PC-9 (cell line): Measurements from ENCODE around the gene PLPP1. TPM values are rescaled to one million over a fixed set of nuclear protein-coding genes. Genes with fewer than 3 reads are reported as not detected.

Source experiments
- BruUV-seq: library from RNA; stranded (reverse); fragments of 400-500 nt; replicated peaks from 2 replicates; lab custom pipeline; 2021; lab: Mats Ljungman, UMichigan
- CTCF ChIA-PET: fragments of 300-600 bp; sonication (Branson Sonifier 250); formaldehyde crosslinking; loops from one replicate; lab custom pipeline; 2022; ENCODE audit warnings: antibody characterized with exemption; lab: Charles Lee
- POLR2A ChIA-PET: fragments of 300-600 bp; sonication (Branson Sonifier 250); formaldehyde crosslinking; loops from one replicate; lab custom pipeline; 2022; ENCODE audit warnings: antibody characterized with exemption; ENCODE audit not compliant: unreplicated experiment; lab: Charles Lee
- DNase-seq, 2 experiments: peaks; one replicate each; pipeline versions ENCODE4 v3.0.0 to v3.0.0-alpha.2; 2015 to 2022; ENCODE audit warnings: mixed read lengths in 1 of 2
- H2AFZ ChIP-seq: fragments of 200-600 bp; sonication (generic); 2 replicates; pipeline ENCODE4 v1.8.1; 2017; ENCODE audit warnings: antibody characterized with exemption
- H3F3A ChIP-seq: fragments of 200-600 bp; sonication (generic); 2 replicates; pipeline ENCODE4 v1.8.1; 2017; ENCODE audit warnings: antibody characterized with exemption, mild to moderate bottlenecking, low read depth; ENCODE audit not compliant: insufficient read depth
- H3K27ac ChIP-seq: fragments of 200-600 bp; sonication (generic); 2 replicates; pipeline ENCODE4 v1.6.1; 2016; ENCODE audit warnings: mixed run types
- H3K27me3 ChIP-seq: fragments of 200-600 bp; sonication (generic); 2 replicates; pipeline ENCODE4 v1.6.1; 2016; ENCODE audit warnings: low read depth, mixed run types; ENCODE audit not compliant: insufficient read depth
- H3K36me3 ChIP-seq: fragments of 200-600 bp; sonication (generic); 2 replicates; pipeline ENCODE4 v1.6.1; 2016; ENCODE audit warnings: low read depth, mixed run types
- H3K4me1 ChIP-seq: fragments of 200-600 bp; sonication (generic); replicated peaks from 2 replicates; pipeline ENCODE4 v1.6.1; 2016; ENCODE audit warnings: mixed run types; ENCODE audit not compliant: insufficient read depth
- H3K4me2 ChIP-seq: fragments of 200-600 bp; sonication (generic); 2 replicates; pipeline ENCODE4 v1.6.1; 2017; ENCODE audit warnings: mixed run types
- H3K4me3 ChIP-seq: fragments of 200-600 bp; sonication (generic); 2 replicates; pipeline ENCODE4 v1.6.1; 2016; ENCODE audit warnings: mixed run types
- H3K79me2 ChIP-seq: fragments of 200-600 bp; sonication (generic); 2 replicates; pipeline ENCODE4 v1.6.1; 2017; ENCODE audit warnings: low read depth, mixed run types
- H3K9me2 ChIP-seq: fragments of 200-600 bp; sonication (generic); 2 replicates; pipeline ENCODE4 v1.8.1; 2017; ENCODE audit warnings: mild to moderate bottlenecking; ENCODE audit not compliant: insufficient read depth
- H3K9me3 ChIP-seq: fragments of 200-600 bp; sonication (generic); 2 replicates; pipeline ENCODE4 v1.8.1; 2016; ENCODE audit warnings: low read depth; ENCODE audit not compliant: insufficient read depth
- H4K20me1 ChIP-seq: fragments of 200-600 bp; sonication (generic); 2 replicates; pipeline ENCODE4 v1.8.1; 2017; ENCODE audit not compliant: insufficient read depth
- CTCF ChIP-seq: fragments of 200-600 bp; sonication (generic); conservative IDR thresholded peaks from 2 replicates; pipeline ENCODE4 v1.6.1; 2017; ENCODE audit warnings: mixed run types, antibody characterized with exemption, mild to moderate bottlenecking, moderate library complexity
- EZH2 ChIP-seq: fragments of 200-600 bp; sonication (generic); IDR thresholded peaks from 2 replicates; pipeline ENCODE4 v1.8.0; 2017; ENCODE audit warnings: antibody characterized with exemption, low read depth
- intact Hi-C: fragments of 100-400 bp; cut with micrococcal nuclease; formaldehyde crosslinking; loops from one replicate; pipeline ENCODE4 v1.10.0; 2022; ENCODE audit not compliant: unreplicated experiment
- total RNA-seq: library from RNA; stranded (reverse); gene quantifications from 2 replicates; pipeline ENCODE4 v1.2.3, GENCODE V29; 2021

The PLPP1 gene
- total RNA-seq, 1 experiment from 2014 or later: 12.2 TPM

DNA sequence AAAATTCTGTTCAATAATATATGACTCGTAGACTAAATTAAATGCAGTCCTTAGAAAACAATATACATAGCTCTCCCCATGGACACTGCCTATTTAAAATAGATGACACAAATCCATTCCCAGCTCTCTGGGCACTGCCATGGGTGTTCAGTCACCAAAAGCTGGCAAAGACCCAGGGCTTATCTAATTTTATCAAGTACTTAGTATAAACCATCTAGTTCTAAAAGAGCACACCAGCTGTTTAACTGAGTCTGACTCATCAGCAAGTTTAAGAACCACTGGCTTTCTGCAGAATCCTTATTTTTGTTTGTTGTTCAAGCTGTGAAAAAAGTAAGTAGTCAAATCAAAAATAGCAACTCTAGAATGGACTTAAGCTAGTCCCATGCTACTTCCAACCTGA lies 107.6 kb downstream of the PLPP1 start:
- H3K4me3 ChIP-seq: no peak overlapping the region
- TF ChIP-seq EZH2 (no peak), CTCF (no peak)
- no TSS peak for BruUV-seq
- POLR2A ChIA-PET: interaction anchor here (0.6 to 0.7 kb wide), 2 partner anchors 574 to 1837 kb away, joined by 3 to 6 read pairs; no protein-coding TSS in a partner anchor
- peaks cover 4% of the 10 kb centered on the region; the same call in 1 of the 2 replicates for H3F3A ChIP-seq
- no peaks in the 10 kb centered on the region for H3K27me3 ChIP-seq
- no peaks in the 10 kb centered on the region for H3K9me2 ChIP-seq
- H2AFZ ChIP-seq: no peak overlapping the region
- H4K20me1 ChIP-seq: no peaks in the 10 kb centered on the region
- no peak overlapping the region for H3K4me2 ChIP-seq
- no peaks in the 10 kb centered on the region for H3K4me1 ChIP-seq
- intact Hi-C loops: no loop called here
- H3K36me3 ChIP-seq: peaks cover 48% of the 10 kb centered on the region
- no peak for DNase-seq
- no peaks in the 10 kb centered on the region for H3K79me2 ChIP-seq
- peaks cover 34% of the 10 kb centered on the region for H3K9me3 ChIP-seq
- H3K27ac ChIP-seq: no peak overlapping the region
- CTCF ChIA-PET: no interaction called here

DNA sequence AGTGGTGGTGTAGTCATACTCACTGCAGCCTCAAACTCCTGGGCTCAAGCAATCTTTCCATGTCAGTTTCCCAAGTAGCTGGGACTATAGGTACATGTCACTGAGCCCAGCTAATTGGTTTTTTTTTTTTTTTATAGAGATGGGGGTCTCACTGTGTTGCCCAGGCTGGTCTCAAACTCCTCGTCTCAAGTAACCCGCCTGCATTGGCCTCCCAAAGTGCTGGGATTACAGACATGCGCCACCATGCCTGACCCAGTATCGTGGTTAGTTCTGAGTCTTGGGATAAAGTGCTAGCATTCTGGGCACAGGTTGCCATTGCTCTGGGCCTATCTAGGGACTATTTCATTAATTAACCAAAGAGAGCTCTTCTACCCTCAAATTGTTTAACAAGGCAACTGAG lies 108.3 kb downstream of the PLPP1 start:
- peaks cover 46% of the 10 kb centered on the region for H3K36me3 ChIP-seq
- CTCF ChIA-PET: no interaction called here
- intact Hi-C loops: no loop called here

GRCh38 chr5:55421074-55421529 lies 113.7 kb downstream of the PLPP1 start:
- BruUV-seq: no TSS peak
- no peaks in the 10 kb centered on the region for H3K27me3 ChIP-seq
- intact Hi-C loops: no loop called here
- H2AFZ ChIP-seq: no peak overlapping the region
- POLR2A ChIA-PET: no interaction called here
- no peaks in the 10 kb centered on the region for H3K4me1 ChIP-seq
- TF ChIP-seq CTCF (no peak), EZH2 (no peak)
- H3K4me2 ChIP-seq: no peak overlapping the region
- no peak for DNase-seq
- no peaks in the 10 kb centered on the region for H3K9me2 ChIP-seq
- H3F3A ChIP-seq: no peaks in the 10 kb centered on the region
- H3K4me3 ChIP-seq: no peak overlapping the region
- H3K27ac ChIP-seq: no peak overlapping the region
- peaks cover 37% of the 10 kb centered on the region for H3K36me3 ChIP-seq
- no peaks in the 10 kb centered on the region; the same call in 1 of the 2 replicates for H3K9me3 ChIP-seq
- 0 out of 2 replicates have a peak, but pooled peaks cover 4% of the 10 kb centered on the region for H4K20me1 ChIP-seq
- no peaks in the 10 kb centered on the region for H3K79me2 ChIP-seq
- CTCF ChIA-PET: no interaction called here

More for the DNA sequence above, 108.3 kb downstream of the PLPP1 start:
- BruUV-seq: no TSS peak
- Histone ChIP-seq H4K20me1 (no peaks in the 10 kb centered on the region), H3K79me2 (no peaks in the 10 kb centered on the region), H3K4me3 (no peak overlapping the region), H3K9me2 (no peaks in the 10 kb centered on the region), H3K9me3 (peaks cover 28% of the 10 kb centered on the region; the same call in 1 of the 2 replicates), H3K4me1 (no peaks in the 10 kb centered on the region), H3K4me2 (no peak overlapping the region), H3K27ac (no peak overlapping the region), H2AFZ (no peak overlapping the region), H3F3A (peaks cover 4% of the 10 kb centered on the region; the same call in 1 of the 2 replicates), H3K27me3 (no peaks in the 10 kb centered on the region)
- no peak for DNase-seq
- no peak for TF ChIP-seq EZH2
- TF ChIP-seq CTCF: no peak
- POLR2A ChIA-PET: no interaction called here
